ES-I3 (cell line): ENCODE results near the gene CWH43.
"Not testable (repeated sequence)": the region's sequence is repeated elsewhere in the genome, so short reads cannot be mapped to it uniquely, and the experiment has no call there.

Experiments used
- H3K36me3 ChIP-seq: 2 replicates; pipeline ENCODE4 v1.6.1; 2013; ENCODE audit warnings: mild to moderate bottlenecking, low read length, control low read depth, moderate library complexity; ENCODE audit not compliant: insufficient read depth
- H3K4me1 ChIP-seq: 2 replicates; pipeline ENCODE4 v1.6.1; 2013; ENCODE audit warnings: mild to moderate bottlenecking, control low read depth, low read length; ENCODE audit not compliant: insufficient read depth
- H3K9ac ChIP-seq: 2 replicates; pipeline ENCODE4 v1.6.1; 2013; ENCODE audit warnings: low read depth, mild to moderate bottlenecking, low read length, moderate library complexity
- H3K9me3 ChIP-seq: 2 replicates; pipeline ENCODE4 v1.6.1; 2013; ENCODE audit warnings: mild to moderate bottlenecking, low read length, moderate library complexity; ENCODE audit not compliant: control insufficient read depth, insufficient read depth

Gene CWH43

DNA sequence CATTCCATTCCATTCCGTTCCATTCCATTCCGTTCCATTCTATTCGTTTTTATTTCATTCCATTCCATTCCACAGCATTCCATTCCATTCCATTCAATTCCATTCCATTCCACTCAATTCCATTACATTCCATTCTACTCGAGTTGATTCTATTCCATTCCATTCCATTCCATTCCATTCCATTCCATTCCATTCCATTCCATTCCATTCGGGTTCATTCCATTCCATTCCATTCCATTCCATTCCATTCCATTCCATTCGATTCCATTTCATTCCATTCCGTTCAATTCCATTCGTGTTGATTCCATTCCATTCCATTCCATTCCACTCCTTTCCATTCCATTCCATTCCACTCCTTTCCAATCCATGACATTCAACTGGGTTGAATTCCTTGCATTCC is 110.6 kb downstream of the CWH43 start:
- not testable (repeated sequence) for H3K36me3 ChIP-seq, H3K9ac ChIP-seq, H3K4me1 ChIP-seq
- peaks cover 14% of the 10 kb centered on the region for H3K9me3 ChIP-seq

DNA sequence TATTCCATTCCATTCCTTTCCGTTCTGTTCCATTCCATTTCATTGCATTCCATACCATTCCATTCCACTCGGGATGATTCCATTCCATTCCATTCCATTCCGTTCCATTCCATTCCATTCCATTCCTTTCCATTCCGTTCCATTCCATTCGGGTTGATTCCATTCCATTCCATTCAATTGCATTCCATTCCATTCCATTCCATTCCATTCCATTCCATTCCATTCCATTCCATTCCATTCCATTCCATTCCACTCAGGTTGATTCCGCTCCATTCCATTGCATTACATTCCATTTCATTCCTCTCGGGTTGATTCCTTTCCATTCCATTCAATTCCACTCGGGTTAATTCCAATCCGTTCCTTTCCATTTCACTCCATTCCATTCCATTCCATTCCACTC is 111.0 kb downstream of the CWH43 start:
- not testable (repeated sequence) for H3K4me1 ChIP-seq, H3K9me3 ChIP-seq, H3K9ac ChIP-seq, H3K36me3 ChIP-seq

DNA sequence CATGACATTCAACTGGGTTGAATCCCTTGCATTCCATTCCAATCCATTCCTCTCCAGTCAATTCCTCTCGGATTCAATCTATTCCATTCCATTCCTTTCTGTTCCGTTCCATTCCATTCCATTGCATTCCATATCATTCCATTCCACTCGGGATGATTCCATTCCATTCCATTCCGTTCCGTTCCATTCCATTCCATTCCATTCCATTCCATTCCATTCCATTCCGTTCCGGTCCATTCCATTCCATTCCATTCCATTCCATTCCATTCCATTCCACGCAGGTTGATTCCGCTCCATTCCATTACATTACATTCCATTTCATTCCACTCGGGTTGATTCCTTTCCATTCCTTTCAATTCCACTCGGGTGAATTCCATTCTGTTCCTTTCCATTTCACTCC is 111.4 kb downstream of the CWH43 start:
- not testable (repeated sequence) for H3K9ac ChIP-seq, H3K36me3 ChIP-seq, H3K4me1 ChIP-seq, H3K9me3 ChIP-seq

DNA sequence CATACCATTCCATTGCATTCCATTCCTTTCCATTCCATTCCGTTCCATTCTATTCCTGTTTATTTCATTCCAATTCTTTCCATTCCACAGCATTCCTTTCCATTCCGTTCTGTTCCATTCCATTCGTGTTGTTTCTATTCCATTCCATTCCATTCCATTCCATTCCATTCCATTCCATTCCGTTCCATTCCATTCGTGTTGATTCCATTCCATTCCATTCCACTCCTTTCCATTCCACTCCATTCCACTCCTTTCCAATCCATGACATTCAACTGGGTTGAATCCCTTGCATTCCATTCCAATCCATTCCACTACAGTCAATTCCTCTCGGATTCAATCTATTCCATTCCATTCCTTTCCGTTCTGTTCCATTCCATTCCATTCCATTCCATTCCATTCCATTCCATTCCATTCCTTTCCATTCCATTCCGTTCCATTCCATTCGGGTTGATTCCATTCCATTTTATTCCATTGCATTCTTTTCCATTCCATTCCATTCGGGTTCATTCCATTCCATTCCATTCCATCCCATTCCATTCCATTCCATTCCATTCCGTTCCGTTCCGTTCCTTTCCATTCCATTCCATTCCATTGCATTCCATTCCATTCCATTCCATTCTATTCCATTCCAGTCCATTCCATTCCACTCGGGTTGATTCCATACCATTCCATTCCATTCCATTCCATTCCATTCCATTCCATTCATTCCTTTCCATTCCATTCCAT is 112.1 kb downstream of the CWH43 start:
- H3K36me3 ChIP-seq, H3K9ac ChIP-seq, H3K4me1 ChIP-seq: not testable (repeated sequence)
- peaks cover 10% of the 10 kb centered on the region for H3K9me3 ChIP-seq

DNA sequence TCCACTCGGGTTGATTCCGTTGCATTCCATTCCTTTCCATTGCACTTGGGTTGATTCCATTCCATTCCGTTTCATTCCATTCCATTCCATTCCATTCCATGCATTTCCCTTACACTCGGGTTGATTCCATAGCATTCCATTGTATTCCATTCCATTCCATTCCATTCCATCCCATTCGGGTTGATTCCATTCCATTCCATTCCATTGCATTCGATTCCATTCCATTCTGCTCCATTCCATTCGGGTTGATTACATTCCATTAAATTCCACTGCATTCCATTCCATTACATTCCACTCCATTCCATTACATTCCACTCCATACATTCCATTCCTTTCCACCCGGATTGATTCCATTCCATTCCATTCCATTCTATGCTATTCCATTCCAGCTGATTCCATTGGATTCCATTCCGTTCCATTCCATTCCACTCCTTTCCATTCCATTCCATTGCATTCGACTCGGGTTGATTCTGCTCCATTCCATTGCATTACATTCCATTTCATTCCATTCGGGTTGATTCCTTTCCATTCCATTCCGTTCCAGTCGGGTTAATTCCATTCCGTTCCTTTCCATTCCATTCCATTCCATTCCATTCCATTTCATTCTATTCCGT is 113.9 kb downstream of the CWH43 start:
- not testable (repeated sequence) for H3K4me1 ChIP-seq, H3K36me3 ChIP-seq, H3K9ac ChIP-seq
- peaks cover 21% of the 10 kb centered on the region for H3K9me3 ChIP-seq

DNA sequence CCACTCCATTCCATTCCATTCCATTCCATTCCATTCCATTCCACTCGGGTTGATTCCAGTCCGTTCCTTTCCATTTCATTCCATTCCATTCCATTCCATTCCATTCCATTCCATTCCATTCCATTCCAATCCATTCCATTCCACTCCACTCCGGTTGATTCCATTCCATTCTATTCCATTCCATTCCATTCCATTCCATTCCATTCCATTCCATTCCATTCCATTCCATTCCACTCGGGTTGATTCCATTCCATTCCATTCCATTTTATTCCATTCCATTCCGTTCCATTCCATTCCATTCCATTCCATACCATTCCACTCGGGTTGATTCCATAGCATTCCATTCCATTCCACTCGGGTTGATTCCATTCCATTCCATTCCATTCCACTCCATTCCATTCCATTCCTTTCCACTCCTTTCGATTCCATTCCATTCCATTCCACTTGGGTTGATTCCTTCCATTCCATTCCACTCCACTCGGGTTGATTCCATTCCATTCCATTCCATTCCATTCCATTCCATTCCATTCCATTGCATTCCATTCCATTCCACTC is 116.3 kb downstream of the CWH43 start:
- peaks cover 31% of the 10 kb centered on the region for H3K9me3 ChIP-seq
- H3K4me1 ChIP-seq, H3K36me3 ChIP-seq, H3K9ac ChIP-seq: not testable (repeated sequence)

DNA sequence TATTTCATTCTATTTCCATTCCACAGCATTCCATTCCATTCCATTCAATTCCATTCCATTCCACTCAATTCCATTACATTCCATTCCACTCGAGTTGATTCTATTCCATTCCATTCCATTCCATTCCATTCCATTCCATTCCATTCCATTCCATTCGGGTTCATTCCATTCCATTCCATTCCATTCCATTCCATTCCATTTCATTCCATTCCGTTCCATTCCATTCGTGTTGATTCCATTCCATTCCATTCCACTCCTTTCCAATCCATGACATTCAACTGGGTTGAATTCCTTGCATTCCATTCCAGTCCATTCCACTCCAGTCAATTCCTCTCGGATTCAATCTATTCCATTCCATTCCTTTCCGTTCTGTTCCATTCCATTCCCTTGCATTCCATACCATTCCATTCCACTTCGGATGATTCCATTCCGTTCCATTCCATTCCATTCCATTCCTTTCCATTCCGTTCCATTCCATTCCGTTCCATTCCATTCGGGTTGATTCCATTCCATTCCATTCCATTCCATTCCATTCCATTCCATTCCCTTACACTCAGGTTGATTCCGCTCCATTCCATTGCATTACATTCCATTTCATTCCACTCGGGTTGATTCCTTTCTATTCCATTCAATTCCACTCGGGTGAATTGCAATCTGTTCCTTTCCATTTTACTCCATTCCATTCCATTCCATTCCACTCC is 117.5 kb downstream of the CWH43 start:
- H3K9me3 ChIP-seq: peaks cover 34% of the 10 kb centered on the region
- not testable (repeated sequence) for H3K9ac ChIP-seq, H3K4me1 ChIP-seq, H3K36me3 ChIP-seq

DNA sequence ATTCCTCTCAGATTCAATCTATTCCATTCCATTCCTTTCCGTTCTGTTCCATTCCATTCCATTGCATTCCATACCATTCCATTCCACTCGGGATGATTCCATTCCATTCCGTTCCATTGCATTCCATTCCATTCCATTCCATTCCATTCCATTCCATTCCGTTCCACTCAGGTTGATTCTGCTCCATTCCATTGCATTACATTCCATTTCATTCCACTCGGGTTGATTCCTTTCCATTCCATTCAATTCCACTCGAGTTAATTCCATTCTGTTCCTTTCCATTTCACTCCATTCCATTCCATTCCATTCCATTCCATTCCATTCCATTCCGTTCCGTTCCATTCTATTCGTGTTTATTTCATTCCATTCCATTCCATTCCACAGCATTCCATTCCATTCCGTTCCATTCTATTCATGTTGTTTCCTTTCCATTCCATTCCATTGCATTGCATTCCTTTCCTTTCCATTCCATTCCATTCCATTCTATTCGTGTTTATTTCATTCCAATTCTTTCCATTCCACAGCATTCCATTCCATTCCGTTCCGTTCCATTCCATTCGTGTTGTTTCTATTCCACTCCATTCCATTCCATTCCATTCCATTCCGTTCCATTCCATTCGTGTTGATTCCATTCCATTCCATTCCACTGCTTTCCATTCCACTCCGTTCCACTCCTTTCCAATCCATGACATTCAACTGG is 118.3 kb downstream of the CWH43 start:
- H3K9me3 ChIP-seq: peaks cover 34% of the 10 kb centered on the region
- H3K36me3 ChIP-seq, H3K9ac ChIP-seq, H3K4me1 ChIP-seq: not testable (repeated sequence)

DNA sequence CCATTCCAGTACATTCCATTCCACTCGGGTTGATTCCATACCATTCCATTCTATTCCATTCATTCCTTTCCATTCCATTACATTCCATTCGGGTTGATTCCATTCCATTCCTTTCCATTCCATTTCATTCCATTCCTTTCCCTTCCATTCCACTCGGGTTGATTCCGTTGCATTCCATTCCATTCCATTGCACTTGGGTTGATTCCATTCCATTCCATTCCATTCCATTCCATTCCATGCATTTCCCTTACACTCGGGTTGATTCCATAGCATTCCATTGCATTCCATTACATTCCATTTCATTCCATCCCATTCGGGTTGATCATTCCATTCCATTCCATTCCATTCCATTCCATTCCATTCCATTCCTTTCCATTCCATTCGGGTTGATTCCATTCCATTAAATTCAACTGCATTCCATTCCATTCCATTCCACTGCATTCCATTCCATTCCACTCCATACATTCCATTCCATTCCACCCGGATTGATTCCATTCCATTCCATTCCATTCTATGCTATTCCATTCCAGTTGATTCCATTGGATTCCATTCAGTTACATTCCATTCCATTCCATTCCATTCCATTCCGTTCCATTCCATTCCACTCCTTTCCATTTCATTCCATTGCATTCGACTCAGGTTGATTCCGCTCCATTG is 119.3 kb downstream of the CWH43 start:
- not testable (repeated sequence) for H3K4me1 ChIP-seq
- peaks cover 35% of the 10 kb centered on the region for H3K9me3 ChIP-seq

DNA sequence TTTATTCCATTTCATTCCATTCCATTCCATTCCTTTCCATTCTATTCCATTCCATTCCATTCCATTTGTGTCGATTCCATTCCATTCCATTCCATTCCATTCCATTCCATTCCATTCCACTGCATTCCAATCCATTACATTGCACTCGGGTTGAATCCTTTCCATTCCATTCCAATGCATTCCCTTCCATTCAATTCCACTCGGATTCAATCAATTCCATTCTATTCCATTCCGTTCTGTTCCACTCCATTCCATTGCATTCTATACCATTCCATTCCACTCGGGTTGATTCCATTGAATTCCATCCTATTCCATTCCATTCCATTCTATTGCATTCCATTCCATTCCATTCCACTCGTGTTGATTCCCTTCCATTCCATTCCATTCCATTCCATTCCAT is 121.2 kb downstream of the CWH43 start:
- H3K36me3 ChIP-seq, H3K4me1 ChIP-seq, H3K9ac ChIP-seq: not testable (repeated sequence)
- peaks cover 42% of the 10 kb centered on the region for H3K9me3 ChIP-seq

More for the DNA sequence above, 119.3 kb downstream of the CWH43 start:
- not testable (repeated sequence) for H3K36me3 ChIP-seq, H3K9ac ChIP-seq

DNA sequence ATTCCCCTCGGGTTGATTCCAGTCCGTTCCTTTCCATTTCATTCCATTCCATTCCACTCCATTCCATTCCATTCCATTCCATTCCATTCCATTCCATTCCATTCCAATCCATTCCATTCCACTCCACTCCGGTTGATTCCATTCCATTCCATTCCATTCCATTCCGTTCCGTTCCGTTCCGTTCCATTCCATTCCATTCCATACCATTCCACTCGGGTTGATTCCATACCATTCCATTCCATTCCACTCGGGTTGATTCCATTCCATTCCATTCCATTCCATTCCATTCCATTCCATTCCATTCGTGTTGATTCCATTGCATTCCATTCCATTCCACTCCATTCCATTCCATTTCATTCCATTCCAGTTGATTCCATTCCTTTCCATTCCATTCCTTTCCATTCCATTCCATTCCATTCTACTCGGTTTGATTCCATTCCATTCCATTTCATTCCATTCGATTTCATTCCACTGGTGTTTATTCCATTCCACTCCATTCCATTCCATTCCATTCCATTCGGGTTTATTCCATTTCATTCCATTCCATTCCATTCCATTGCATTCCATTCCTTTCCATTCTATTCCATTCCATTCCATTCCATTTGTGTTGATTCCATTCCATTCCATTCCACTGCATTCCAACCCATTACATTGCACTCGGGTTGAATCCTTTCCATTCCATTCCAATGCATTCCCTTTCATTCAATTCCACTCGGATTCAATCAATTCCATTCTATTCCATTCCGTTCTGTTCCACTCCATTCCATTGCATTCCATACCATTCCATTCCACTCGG is 122.3 kb downstream of the CWH43 start:
- not testable (repeated sequence) for H3K4me1 ChIP-seq, H3K9ac ChIP-seq, H3K36me3 ChIP-seq
- H3K9me3 ChIP-seq: peaks cover 34% of the 10 kb centered on the region

DNA sequence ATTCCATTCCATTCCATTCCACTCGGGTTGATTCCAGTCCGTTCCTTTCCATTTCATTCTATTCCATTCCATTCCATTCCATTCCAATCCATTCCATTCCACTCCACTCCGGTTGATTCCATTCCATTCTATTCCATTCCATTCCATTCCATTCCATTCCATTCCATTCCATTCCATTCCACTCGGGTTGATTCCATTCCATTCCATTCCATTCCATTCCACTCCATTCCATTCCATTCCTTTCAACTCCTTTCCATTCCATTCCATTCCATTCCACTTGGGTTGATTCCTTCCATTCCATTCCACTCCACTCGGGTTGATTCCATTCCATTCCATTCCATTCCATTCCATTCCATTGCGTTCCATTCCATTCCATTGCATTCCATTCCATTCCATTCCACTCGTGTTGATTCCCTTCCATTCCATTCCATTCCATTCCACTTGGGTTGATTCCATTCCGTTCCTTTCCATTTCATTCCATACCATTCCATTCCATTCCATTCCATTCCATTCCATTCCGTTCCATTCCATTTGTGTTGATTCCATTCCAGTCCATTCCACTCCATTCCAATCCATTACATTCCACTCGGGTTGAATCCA is 123.6 kb downstream of the CWH43 start:
- H3K9ac ChIP-seq, H3K36me3 ChIP-seq, H3K4me1 ChIP-seq: not testable (repeated sequence)
- peaks cover 31% of the 10 kb centered on the region for H3K9me3 ChIP-seq

DNA sequence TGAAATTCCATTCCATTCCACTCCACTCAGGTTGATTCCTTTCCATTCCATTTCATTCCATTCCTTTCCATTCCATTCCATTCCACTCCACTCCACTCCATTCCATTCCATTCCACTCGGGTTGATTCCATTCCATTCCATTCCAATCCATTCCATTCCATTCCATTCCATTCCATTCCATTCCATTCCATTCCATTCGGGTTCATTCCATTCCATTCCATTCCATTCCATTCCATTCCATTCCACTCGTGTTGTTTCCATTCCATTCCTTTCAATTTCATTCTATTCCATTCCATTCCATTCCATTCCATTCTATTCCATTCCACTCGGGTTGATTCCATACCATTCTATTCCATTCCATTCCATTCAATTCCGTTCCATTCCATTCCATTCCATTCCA is 124.5 kb downstream of the CWH43 start:
- not testable (repeated sequence) for H3K36me3 ChIP-seq, H3K4me1 ChIP-seq, H3K9ac ChIP-seq
- H3K9me3 ChIP-seq: peaks cover 25% of the 10 kb centered on the region
